GM12875 (cell line): ENCODE results near the gene PHLDB2.

Experiments
- H3K4me3 ChIP-seq: one replicate; pipeline ENCODE4 v1.5.1; 2011; ENCODE audit warnings: low read depth, low read length, control low read depth
- CTCF ChIP-seq: IDR thresholded peaks from 2 replicates; pipeline ENCODE4 v1.5.1; 2011; ENCODE audit warnings: low read depth, mild to moderate bottlenecking, control low read depth, inconsistent platforms, low read length, moderate library complexity, borderline replicate concordance; ENCODE audit not compliant: insufficient read depth

PHLDB2 gene

DNA sequence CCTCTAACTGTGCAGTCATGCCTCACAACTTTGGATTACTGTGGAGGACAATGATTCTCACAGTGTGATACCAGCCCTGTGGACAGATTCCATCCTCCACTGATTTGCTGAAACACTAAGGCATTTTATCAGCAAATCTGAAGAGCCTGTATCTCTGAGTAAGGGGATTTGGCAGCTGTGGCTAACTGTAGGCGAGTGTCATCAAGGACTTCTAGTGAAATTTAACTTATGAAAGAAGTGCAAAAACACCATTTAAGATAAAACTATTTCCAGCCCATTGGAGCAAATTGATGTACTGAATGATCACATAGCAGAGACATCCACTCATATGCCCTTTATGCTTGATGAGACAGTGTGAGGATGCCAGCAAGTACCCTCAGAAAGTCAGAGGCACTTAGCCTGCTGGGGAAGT is 161.6 kb downstream of the PHLDB2 start:
- no peak for TF ChIP-seq CTCF
- H3K4me3 ChIP-seq = no peak overlapping the region
